ENCODE results near the gene PCNX2.
"Not testable (repeated sequence)": the region's sequence is repeated elsewhere in the genome, so short reads cannot be mapped to it uniquely, and the experiment has no call there.

The PCNX2 gene

DNA sequence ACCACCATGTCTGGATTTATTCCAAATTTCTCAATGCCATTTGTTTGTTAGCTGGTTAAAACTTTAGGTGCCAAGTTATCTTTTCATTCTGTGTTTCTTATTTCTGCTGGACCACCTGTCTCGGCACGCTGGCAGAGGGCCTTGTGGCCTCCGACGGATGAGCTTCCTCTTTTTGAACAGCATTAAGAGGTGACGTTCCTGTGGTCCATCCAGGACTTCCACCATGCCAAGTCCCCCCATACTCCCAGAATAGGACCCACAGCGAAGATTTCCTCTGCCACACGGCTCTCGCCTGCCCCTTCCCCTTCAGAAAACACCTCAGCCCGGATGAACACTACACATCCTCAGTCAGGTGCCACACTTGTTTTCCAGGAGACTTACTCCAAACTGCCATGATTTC lies 271.3 kb downstream of the PCNX2 start:
- DNase-seq (ENCODE audit: extremely low read depth in 1 of 2, low read depth in 1 of 2), result no peak

DNA sequence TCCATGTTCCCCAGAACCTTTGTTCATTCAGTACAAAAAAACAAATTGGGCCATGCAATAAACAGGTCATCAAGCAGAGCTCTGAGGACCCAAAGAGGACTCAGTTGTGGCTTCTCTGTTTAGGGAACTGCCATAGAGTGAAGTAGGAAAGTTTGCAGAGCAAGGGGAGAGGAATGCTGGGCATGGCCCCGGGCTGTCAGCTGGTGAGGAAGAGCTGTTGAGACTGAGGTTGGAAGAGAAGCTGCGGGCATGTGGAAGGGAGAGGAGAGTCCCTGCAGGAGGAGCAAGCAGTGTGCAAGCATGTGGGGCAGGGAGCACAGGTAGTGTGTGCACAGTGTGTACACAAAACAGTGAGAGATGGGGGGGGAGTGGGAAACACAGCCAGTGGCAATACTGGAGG lies 273.3 kb downstream of the PCNX2 start:
- no peak for DNase-seq (ENCODE audit: extremely low read depth in 1 of 2, low read depth in 1 of 2)

DNA sequence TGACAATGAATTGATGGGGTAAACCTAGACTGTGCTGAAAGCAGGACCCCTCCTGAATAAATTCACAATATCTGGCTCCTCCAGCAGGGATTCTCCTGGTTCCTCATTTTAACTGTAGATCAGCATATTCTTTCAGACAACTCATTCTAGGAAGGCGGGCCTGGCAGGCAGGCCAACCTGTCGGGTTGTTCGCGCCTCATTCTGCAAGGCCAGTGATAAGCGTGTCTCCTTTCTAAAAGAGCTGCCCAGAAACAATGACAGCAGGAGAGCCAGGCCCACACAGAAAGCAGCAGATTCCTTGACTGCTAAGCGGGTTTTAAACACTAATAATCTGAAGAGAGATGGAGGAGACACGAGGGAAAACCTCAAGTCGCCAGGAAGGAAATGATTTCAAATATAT lies 275.1 kb downstream of the PCNX2 start:
- no peak for DNase-seq (ENCODE audit: extremely low read depth in 1 of 2, low read depth in 1 of 2)

DNA sequence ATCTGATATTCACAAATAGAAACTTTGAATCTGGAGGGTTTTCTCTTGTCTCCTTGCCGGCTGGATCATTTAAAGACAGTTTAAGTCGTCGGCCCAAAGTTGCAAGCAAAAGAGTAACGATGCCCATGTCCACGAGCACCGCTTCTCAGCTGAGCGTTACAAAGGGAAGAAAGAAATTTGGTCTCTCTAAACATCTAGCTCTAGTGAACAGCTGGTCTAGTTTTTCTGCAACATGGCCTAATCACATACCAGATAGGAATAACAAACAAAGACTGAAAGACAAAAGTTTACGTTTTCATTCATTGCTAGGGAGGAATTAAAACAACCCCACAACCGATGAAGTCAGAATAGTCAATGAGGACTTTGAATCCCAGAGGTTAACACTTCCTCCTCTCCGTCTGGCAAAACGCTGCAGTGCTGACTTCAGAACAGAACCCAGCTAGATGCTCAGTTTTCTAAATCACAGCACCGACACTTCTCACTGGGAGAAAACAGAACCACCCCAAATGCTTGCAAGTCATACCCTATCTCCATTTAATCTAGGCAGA lies 275.7 kb downstream of the PCNX2 start:
- DNase-seq (ENCODE audit: extremely low read depth in 1 of 2, low read depth in 1 of 2), result no peak

DNA sequence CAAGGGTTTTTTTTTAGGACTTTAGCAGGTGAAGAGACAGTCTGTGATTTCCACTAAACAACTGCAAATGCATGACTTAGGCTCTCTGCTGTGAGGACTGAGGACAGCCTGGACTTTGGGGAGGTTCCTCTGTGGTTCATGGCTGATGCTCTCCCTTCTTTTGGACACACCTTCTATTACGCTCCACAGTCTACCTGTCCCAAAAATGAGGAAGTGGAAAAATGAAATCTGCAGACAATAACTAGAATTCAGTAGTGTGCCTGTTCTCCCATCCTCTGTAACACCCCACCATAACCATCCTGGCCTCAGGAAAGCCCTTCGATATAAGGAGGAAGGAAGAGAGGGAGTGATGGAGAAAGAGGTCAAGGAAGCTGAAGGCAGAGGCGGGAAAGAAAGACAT lies 276.4 kb downstream of the PCNX2 start:
- no peak for DNase-seq (ENCODE audit: extremely low read depth in 1 of 2, low read depth in 1 of 2)

DNA sequence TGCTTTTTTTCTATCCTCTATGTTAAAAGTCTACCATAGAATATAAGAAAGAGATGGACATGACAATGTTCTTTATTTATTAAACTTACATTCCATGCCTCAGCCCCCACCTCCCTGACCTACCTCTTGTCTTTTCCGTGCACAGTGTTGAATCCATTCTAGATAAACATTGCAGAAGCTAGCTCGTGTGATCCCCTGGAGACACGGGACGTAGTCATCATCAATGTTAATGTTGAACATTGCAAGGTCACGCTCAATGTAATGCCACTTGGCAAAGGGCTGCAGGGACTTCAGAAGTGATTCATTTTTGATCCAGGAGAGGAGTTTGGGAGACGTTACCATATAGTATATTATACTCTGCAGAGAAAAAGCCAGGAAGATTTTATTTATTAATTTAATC lies 278.7 kb downstream of the PCNX2 start:
- no peak for DNase-seq (ENCODE audit: extremely low read depth in 1 of 2, low read depth in 1 of 2)

DNA sequence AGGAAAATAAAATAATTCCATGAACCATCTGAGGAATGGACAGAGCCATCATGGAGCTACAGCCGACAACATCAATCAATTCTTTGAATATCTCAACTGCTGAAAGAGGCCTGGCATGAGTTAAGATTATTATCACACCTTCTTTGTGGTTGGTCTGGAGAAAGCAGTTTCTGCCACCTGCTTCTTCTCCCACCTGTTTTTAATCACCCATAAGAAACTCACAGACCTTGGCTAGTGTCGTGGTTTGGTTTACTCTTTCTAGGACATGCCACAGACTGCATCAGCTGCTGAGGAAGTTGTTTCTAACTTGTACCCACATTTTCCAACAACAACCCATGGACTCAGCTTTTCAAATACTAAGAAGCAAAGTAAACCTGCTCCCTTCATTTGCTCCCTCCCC lies 279.6 kb downstream of the PCNX2 start:
- no peak for DNase-seq (ENCODE audit: extremely low read depth in 1 of 2, low read depth in 1 of 2)

DNA sequence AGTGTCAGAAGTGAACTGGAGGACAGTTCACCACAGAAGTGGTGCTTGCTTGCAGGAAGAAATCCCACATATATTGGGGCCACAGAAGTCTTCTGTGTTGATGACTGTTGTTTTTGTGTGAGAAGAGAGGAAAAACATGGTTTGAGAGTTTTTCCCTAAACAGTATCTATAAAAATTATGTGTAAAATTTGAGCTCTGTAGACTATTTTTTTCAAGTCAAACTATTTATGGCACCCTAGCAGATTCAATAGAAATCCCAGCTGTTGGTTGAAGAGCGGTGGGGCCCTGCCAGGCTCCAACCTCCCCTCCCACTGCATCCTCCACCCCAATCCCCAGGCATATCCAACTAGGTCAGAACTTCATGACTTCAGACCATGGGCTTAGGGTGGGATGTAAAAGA lies 283.5 kb downstream of the PCNX2 start:
- no peak for DNase-seq (ENCODE audit: extremely low read depth in 1 of 2, low read depth in 1 of 2)

DNA sequence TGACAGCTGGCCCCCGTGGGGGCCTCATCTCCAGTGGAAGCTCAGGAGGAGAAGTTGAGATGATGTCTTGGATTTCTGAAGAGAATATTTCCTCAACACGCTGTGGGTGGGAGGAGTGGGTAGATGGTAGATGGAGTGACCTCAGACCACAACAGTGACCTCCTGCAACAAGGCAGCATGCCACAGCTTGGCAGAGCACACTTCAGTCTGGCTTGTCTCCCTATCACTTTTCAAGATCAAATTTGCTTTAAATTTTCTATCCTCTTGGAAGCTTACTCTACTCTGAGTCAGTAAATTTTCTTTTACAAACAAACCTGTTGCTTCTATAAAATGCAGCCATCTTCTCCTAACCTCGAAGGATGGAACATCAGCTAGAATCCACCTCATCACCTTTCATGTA lies 285.4 kb downstream of the PCNX2 start:
- no peak for DNase-seq (ENCODE audit: extremely low read depth in 1 of 2, low read depth in 1 of 2)

DNA sequence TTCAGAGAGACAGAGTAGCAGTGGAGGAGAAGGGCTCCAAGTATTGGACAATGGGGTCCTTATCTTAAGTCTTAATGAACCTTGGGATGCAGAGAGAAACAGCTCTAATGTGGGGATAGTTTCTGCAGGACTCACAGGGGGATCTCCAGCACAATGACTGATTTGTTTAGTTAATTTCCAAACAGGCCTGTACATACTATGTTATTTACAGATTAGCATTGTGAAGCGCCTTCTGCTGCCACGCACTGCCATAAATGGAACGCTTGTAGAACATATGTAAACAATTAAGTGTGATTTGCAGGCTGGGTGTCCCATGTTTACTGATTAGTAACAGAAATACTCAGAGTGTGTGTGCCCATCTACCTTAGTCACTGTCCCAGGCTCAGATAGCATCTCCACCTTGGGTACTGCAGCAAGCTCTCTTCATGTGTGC lies 289.0 kb downstream of the PCNX2 start:
- DNase-seq (ENCODE audit: extremely low read depth in 1 of 2, low read depth in 1 of 2), result no peak

DNA sequence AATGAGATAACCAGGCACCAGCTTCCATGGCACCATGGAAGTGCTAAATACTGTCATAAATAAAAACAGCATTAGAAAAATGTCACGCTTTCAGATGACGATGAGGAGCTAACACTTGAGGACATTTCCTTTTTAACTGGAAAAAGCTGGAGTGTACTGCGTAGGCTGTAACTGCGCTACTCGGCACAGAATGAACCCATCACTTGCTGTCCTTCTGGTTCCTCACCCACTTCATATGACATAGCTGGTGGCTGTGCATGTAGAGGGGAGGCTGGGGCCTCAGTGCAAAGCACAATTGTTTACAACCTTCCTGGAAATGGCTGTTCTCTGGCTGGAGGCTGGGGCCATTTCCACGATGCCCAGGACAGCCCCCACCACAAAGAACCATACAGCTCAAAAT lies 289.4 kb downstream of the PCNX2 start:
- DNase-seq (ENCODE audit: extremely low read depth in 1 of 2, low read depth in 1 of 2), result no peak

DNA sequence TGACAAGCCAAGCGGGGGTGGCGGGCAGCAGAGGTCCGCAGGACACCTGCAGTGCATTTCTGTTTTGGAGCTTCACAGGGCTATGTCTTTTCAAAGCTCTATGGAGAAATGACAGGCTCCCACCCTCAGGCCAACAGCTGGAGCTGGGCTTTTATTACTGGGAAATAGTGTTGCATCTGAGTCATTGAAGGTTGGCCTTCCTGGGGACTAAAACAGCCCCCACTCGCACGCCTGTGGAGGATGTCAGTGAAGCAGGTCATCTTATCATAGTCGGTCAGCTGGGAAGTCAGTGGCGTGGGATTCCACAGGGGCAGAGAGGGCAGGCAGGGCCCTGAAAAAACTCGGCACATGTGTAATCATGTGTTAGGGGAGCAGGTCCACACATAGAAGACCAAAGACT lies 289.8 kb downstream of the PCNX2 start:
- no peak for DNase-seq (ENCODE audit: extremely low read depth in 1 of 2, low read depth in 1 of 2)

DNA sequence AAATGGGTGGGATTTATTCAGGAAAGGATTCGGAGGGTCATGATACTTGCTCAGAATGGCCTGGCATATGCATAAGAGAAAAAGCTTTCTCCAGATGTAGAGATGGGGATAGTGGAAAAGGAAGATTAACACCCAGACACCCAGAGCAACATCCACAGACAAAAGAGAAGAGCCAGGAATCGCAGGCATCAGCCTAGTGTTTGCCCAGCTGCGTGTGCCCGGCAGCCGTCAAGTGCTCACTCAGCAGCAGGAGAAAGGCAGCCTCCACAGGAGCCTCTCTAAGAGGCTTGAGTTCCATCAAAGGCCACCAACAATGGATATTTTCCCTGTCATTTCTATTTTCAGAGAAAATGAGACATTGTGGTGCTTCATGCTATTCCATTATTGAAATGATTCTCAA lies 290.4 kb downstream of the PCNX2 start:
- DNase-seq (ENCODE audit: extremely low read depth in 1 of 2, low read depth in 1 of 2), result no peak

DNA sequence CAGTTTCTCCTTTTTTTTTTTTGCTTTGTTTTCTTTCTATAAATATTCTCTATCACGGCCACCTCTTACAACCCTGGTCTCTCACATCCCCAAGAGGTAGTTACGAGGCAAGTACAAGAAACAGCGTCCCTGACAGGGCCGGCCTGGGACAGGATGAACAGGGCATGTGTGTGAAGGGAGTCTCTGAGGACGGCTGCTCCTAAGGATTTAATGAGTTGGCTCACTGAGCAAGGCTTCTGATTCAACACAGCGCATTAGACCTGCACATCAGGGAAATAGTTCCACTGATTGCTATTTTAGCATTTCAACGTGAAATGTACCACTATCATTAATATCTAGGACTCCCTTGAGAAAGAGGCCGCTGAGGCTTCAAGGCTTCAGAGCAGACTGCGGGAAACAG lies 291.1 kb downstream of the PCNX2 start:
- DNase-seq (ENCODE audit: extremely low read depth in 1 of 2, low read depth in 1 of 2), result no peak

DNA sequence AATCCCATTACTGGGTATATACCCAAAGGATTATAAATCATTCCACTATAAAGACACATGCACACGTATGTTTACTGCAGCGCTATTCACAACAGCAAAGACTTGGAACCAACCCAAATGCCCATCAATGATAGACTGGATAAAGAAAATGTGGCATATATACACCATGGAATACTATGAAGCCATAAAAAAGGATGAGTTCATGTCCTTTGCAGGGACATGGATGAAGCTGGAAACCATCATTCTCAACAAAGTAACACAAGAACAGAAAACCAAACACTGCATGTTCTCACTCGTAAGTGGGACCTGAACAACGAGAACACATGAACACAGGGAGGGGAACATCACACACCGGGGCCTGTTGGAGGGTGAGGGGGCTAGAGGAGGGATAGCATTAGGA lies 291.9 kb downstream of the PCNX2 start:
- not testable (repeated sequence) for DNase-seq (ENCODE audit: extremely low read depth in 1 of 2, low read depth in 1 of 2)

DNA sequence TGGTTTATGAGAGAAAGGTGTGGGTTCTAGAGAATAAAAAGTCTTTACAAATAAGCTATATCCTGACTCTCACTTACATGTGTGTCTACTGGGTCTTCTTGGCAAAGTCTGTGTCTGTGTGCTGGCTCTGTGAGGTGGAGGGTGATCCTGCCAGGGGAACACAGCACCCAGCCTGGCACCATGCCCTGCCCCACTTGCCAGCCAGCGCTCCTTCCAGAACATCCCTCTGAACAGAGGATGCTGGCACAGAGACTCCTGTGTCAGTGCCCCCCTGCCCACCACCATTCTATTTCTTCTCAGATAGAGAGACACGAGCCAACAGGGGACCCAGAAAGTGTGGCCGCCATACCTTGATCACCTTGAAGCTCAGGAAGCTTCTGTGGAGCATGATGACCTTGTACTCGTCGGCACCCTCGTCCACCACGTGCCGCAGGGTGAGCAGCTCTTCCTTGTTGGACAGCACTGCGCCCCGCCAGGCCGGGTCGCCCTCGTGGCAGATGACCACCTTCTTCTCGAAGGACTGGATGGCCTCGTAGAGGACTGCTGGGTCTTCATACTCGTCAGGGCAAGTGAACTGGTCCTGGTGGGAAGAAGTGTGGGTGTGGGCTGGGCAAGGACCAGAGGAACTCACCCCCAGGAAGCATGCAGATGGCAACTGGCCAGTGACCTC lies 295.4 kb downstream of the PCNX2 start:
- no peak for DNase-seq (ENCODE audit: extremely low read depth in 1 of 2, low read depth in 1 of 2)

DNA sequence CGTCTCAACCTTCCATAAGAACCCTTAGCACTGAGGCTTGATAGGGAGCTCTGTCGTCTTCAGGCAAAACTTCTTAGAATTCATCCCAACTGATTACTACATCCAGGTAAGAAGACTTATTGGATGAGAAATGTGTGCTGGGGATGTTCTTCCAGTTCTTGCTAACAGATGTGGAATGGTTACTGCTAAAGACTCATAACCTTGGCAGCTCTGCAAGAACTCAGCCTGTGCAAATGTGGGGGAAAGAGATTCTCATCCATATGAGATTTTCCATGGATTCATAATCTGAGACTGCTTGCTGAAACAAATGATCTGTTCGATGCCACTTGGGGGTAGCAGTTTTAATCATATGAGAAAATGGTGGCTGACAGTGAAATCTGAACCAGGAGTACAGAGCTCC lies 296.9 kb downstream of the PCNX2 start:
- DNase-seq (ENCODE audit: extremely low read depth in 1 of 2, low read depth in 1 of 2), result no peak

DNA sequence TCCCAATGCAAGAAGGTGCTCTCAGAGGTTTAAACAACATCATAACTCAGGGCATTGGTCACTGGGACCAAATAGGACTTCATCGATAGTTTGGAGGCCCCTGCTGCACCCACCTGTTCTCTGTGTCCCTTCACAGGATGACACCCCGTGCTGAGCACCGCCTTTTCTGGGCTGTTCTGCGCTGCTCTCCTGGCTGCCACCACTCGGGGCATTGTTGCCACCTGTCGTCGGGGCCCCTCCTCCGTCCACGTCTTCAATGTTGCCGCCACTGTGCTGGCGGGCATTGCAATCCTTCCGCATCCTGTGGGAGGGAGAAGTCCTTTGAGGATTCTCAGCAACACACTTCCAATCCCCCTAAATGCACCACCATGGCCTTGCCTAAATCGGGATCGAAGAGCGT lies 297.4 kb downstream of the PCNX2 start:
- no peak for DNase-seq (ENCODE audit: extremely low read depth in 1 of 2, low read depth in 1 of 2)

DNA sequence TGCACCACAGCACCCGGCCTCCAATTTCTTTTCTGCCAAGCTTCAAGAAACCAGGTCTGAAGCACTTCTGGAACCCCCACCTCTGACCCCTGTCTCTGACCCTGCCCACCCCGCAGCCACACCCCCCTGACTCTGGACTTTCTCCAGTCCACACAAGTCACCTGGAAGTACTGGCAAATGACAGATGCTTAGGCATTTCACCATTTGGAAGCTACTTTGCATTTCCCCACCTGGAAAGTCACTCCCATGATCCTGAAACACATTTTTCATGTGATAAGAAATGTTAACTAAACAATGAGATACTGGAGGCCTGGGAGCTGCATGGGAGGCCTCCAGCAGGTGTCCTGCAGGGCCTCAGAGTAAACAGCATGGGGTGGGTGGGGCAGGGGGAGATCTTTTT lies 299.4 kb downstream of the PCNX2 start:
- no peak for DNase-seq (ENCODE audit: extremely low read depth in 1 of 2, low read depth in 1 of 2)

DNA sequence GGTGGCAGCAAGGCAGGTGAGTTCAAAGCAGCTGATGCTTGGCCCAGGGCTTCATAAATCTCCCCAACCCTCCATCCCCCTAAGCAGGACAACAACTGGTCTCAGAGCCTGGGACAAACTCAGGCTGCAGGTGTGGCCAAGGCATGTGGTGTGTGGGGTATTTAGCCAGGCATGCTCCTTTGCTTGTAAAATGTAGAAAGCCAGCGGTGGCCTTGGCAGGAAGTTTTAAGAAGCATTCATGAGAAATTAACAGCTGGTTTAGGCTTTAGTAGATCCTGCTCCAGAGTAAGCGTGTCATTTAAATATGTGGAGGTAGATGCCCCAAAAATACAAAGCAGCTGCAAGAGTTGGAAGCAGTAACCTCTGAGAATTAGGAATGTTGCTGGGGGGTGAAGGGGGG lies 300.3 kb downstream of the PCNX2 start:
- no peak for DNase-seq (ENCODE audit: extremely low read depth in 1 of 2, low read depth in 1 of 2)

DNA sequence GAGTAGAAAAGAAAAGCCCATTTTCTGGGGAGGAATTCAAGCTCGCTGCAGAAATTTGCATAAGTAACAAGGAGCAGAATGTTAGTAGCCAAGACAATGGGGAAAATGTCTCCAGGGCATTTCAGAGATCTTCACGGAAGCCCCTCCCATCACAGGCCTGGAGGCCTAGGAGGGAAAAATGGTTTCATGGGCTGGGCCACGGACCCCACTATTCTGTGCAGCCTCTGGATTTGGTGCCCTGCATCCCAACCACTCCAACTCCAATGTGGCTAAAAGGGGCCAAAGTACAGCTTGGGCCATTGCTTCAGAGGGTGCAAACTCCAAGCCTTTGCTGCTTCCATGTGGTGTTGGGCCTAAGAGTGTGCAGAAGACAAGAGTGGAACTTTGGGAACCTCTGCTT lies 302.0 kb downstream of the PCNX2 start:
- DNase-seq (ENCODE audit: extremely low read depth in 1 of 2, low read depth in 1 of 2), result no peak

DNA sequence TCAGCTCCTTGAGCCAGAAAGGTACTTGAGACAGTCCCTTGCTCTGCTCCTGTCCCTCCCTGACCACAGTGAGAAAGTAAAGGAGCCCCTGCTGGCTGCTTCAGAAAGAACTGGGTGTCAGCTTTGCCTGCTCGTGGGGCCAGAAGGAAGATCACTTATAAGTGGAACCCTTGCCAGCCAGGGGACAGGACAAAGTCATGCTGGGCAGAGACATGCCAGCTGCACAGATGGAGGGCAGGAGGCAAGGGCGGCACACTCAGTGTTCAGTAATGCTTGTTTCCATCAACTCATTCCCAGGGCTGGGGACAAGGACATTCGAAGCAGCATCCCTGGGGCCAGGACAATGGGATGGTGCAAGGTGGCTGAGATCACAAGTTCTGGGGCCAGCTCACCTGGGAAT lies 303.3 kb downstream of the PCNX2 start:
- no peak for DNase-seq (ENCODE audit: extremely low read depth in 1 of 2, low read depth in 1 of 2)

DNA sequence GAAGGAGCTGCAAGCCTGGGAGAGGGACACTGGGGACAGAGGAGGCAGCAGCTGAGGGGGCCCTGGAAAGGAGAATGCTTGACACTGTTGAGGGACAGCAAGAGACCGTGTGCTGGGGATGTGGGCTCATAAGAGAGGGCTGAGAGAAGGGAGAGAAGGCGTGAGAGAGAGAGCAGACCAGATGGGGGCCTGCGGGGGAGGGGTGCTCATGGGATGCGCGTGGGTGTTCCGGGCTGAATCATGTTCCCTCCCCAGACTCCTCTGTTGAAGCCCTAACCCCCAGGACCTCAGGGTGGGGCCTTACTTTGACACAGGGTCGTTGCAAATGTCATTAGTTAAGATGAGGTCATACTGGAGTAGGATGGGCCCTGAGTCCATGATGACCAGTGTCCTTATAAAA lies 304.3 kb downstream of the PCNX2 start:
- DNase-seq (ENCODE audit: extremely low read depth in 1 of 2, low read depth in 1 of 2), result no peak
